Stimulated activated CD4-positive, alpha-beta T cell treated with anti-CD3 and anti-CD28 coated beads, Interleukin-1b, Interleukin-23, amount 100 ng/mL, for 4 hours (primary cell): Measurements from ENCODE around the gene PEF1.
A peak's percentile ranks its signal among the peaks of the same experiment; 100 is the strongest.

Source experiments
- DNase-seq, 2 donors: peaks; one replicate each; pipeline ENCODE4 v3.0.0-alpha.2; 2020; ENCODE audit warnings: low read depth in 2 of 2

Gene PEF1

DNA sequence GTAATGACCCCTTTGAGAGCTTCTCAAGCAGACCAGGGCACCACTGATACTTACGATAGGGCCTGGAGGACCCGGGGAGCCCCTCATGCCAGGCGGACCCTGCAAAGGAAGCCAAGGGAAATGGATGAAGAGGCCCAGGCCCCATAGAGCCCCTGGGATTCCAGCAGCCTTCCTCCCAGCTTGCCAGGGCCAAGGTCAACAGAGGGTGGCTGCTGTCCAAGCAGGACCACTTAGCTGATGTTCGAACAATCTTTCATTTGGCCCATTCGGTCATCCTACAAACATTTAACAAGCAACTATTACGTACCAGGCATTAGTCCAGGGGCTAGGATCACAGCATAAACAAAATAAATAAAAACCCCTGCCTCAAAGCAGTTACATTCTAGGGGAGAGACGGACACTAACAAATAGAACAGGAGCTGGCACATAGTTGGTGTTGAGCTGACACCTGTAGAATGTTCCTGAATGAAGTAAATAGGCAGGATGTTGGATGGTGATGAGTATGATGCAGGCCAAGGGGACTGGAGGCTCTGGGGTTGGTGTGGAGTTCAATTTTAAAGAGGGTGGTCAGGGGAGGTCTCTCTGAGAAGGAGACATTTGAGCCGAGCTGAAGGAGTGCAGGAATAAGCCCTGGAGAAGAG lies 27.0 kb upstream of the PEF1 start:
- no peak for DNase-seq

- DNase-seq = no peak
These were observed 26.5 kb upstream of the PEF1 start for GRCh38 chr1:31671147-31671546.

DNA sequence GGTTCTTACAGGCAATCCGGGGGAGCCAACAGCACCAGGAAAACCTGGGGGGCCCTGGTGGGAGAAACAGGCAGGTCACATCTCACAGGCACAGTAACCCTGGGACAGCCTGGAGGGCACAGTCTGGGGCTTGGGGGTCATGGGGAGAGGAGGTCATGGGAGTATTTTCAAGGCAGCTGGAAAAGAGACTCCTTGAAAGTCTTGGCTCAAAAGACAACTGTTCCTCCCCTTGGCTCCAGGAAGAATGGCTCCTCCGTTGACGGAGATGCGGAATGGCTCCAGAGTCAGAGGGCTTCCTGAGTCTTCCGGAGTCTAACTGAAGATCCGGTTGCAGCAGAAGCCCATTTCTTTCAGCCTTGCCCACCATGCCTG lies 25.9 kb upstream of the PEF1 start:
- no peak for DNase-seq

- DNase-seq = no peak
These were observed 25.3 kb upstream of the PEF1 start for GRCh38 chr1:31669786-31670592.

- no peak for DNase-seq
These were observed 24.7 kb upstream of the PEF1 start for GRCh38 chr1:31669433-31669785.

DNA sequence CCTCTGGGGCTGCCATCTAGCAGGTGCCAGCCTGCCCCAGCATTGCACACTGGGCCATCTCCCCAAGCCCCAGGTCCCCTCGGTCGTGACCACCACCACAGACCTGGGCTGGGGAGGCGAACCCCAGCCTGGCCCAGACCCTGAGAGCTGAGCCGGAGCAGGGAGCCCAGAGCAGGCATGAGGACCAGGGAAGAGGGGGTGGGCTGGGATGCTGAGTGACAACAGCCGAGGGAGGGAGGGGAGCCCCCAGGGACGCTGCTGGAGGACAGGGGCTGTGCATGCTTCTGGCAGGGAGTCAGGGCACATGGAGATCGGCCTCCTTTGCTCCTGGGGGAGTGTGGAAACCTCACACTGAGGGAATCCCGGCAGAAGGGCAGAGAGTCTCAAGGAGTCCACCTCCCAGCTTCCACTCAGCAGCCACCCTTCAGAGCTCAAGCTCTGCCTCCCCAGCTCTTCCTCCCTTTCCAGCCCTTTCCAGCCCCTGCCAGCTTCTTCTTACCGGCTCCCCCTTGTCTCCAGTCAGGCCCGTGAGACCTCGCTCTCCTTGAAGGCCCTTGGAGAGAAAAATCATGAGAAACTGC lies 23.7 kb upstream of the PEF1 start:
- DNase-seq = no peak

DNA sequence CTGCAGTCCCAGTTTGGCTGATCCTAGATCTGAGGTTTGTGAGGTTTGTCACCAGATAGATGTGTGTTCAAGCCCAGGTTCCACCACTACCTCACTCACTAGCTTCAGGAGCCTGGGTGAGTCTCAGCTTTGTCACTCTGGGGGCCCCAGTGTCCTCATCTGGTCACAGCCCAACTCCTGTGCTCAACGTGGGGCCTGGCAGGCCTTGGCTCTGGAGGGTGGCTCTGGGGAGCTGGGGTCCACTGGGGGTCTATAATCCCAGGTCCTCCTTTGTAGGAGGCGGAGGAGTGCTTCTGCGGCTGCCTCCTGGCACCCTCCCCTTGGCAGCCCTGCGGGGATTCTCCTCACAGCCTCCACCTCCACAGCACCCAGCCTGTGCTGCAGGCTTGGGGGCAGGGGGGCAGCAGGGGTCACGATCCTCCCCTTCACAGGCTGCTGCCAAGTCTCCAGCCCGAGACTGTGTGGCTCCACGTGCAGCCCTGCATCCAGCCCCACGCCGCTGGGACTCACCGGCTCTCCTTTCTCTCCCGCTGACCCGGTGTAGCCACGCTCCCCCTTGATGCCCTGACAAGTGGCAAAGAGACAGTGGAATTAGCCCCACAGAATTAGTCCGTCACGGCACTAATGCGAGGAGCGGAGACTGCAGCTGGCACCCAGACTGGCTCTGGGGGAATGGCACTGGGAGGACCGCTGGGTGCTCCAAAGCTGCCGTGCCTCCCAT lies 22.5 kb upstream of the PEF1 start:
- DNase-seq = no peak

DNA sequence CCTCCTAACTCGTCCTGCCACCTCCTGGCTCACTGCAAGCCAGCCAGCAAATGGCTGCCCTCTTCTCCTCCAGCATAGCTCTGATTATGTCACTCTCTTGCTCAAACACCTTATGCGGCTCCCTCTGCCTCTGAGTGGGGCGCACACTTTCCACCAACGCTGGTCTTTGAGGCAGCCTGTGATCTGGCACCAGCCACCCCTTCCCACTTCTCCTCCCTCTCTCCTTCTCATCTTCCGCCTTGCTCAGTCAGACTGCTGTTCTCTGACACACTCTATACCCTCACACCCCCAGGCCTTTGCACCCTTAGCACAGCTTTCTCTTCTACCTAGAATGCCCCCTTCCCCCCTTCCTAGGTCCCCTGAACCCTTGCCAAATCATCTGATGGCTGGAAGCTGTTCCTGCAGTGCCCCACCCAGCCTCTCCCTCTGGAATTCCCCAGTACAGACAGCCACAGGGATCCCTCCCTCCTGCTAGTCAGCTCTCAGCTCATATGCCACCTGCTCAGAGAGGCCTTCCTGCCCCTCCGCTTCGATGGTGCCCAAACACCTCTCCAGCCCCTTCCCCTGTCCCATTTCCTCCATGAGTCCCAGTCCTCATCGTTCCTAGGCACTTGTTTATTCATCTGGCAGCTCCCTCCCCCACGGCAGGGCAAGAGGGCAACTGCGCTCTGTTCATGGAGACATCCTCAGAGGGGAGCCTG lies 21.7 kb upstream of the PEF1 start:
- no peak for DNase-seq

GRCh38 chr1:31665234-31665878 lies 20.7 kb upstream of the PEF1 start:
- DNase-seq = no peak

DNA sequence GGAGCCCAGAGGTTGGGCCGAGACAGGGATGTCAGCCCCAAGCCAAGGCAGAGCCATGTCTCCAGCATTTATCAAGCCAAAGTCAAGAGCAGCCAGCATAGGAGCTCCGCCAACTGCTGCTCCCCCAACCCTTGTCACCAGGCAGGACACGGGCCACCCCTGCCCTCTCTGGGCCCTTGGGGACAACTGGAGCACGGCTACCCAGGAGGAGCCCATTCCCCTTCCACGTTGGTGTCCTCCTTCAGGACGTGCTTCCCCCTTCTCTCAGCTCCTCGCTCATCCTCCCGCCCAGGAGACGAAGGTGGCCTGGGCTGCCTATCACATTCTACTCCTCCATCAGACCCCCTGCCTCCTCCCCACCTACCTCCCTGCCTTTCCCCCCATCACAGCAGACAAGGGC lies 19.9 kb upstream of the PEF1 start:
- no peak for DNase-seq

- DNase-seq = peak; percentile 52 to 60
These were observed 19.2 kb upstream of the PEF1 start for GRCh38 chr1:31663622-31664452.

- no peak for DNase-seq
These were observed 17.8 kb upstream of the PEF1 start for GRCh38 chr1:31662463-31662862.

DNA sequence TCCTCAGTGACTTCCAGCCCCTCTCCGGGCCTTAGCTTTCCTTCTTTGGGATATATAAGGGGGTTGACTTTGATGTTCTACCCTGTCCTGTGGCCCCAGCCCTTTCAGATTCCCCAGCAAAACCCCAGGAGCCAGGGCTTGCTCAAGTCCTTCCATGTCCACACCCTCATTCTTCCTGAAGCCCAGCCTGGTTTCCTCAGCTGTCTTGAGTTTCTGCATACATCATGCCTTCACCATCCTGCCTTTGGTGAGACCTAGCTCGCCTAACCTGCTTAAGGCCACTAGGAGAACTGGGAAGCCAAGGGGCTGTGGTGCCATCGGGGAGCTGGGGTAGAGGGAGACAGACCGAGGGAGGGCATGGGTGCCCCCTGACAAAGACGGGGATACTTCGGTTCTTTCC lies 17.2 kb upstream of the PEF1 start:
- no peak for DNase-seq

GRCh38 chr1:31660871-31661455 lies 16.3 kb upstream of the PEF1 start:
- no peak for DNase-seq

DNA sequence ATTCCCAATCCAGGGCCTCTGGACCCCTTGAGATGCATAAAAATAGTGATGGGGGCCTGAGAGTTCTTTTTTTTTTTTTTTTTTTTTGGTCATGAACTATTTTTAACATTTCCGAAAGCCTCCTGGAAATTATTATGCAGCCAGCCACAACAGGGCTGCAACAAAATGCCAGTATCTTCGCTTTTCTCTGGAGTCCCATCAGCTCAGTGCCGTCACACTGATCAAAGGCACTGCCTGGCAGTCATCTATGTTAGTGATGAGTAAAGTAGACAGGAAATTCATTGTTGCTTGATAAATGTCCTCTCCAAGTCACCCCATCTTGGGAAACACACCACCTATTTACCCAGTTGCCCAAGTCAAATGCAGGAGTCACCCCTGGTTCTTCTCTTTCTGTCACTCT lies 15.2 kb upstream of the PEF1 start:
- no peak for DNase-seq

DNA sequence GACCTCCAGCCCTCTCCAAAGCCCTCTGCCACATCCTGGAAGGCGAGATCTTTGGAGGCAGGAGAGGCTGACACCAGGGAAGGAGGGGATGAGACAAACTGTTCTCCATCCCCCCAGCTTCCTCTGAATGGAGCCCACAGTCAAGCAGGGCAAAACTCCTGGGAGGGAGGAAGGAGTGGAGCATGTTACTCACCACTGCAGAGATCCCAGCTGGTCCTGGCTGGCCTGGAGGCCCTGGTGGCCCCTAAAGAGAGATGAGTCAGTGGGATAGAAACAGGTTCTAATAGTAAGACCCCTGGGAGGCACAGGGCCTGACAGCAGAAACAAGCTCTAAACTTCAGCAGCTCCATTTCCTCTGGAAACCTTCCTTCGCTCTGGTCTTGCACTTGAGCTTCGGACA lies 14.0 kb upstream of the PEF1 start:
- DNase-seq = no peak

GRCh38 chr1:31657972-31658510 lies 13.4 kb upstream of the PEF1 start:
- DNase-seq = no peak

- no peak for DNase-seq
These were observed 12.5 kb upstream of the PEF1 start for GRCh38 chr1:31657020-31657804.

DNA sequence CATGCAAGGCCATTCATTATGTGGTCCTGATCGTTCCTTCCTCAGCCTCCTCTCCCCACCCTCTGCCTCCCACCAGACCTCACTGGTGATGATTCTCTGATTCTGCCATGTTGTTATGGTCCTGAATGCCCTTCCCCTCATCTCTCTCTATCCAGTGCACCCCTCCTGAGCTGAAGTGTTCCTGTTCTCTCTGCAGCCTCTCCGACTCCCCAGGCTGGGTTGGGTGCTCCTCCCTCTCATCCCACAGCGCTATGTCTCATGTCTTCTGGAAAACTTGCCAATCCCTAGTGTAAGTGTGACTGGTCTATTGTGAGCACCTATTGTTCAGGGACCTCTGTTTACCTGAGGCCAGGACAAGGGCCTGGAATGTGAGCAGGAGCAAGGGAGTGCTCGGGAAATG lies 11.1 kb upstream of the PEF1 start:
- DNase-seq = no peak
